Measurements from ENCODE around the gene RNF212. TPM values are rescaled to one million over a fixed set of nuclear protein-coding genes. Genes with fewer than 3 reads are reported as not detected.

RNF212 gene
- total and polyA plus RNA-seq, 2 donors (not counting 3 experiments of a cell fraction or from before 2014, with no cell fraction given): 2.3 to 2.8 TPM

DNA sequence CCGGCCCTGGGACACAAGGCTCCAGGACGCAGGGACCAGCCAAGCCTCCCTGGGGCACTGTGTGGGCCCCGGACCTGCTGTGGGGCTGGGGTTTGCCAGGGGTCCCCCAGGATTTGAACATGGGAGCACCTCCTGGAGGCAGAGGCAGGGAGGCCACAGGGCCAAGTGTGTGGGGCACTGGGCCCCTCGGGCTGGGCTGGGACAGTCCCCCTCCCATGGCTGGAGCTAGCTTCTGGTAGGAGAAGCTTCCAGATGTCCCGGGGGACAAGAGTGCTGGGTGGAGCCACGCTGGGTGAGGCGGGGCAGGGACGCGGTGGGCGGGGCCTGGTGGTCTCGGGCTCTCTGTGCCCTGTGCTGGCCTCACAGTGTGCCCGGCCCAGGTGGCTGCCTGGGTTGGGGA lies 83.3 kb downstream of the RNF212 start:
- intact Hi-C loops (cut with micrococcal nuclease) (no loop called here), dilution Hi-C loops (cut with MboI; ENCODE audit: extremely low pct_ligation_motif_present, low sequenced_read_pairs) (no loop called here)
- TF ChIP-seq JUN (IDR thresholded peaks at IDR 0.05; ENCODE audit: borderline replicate concordance, insufficient read depth, insufficient read length, low read depth) (no peak), EZH2 (IDR thresholded peaks at IDR 0.05; ENCODE audit: borderline replicate concordance, low read depth, low read length, severe bottlenecking) (no peak), POLR2A (IDR thresholded peaks at IDR 0.05; ENCODE audit: low read depth, low read length) (no peak), FOS (IDR thresholded peaks at IDR 0.05; ENCODE audit: borderline replicate concordance, insufficient read depth, low read length) (no peak), GATA2 (IDR thresholded peaks at IDR 0.05; ENCODE audit: insufficient read depth, insufficient read length, low read depth, low read length) (no peak), MYC (IDR thresholded peaks at IDR 0.05; ENCODE audit: low read depth, low read length) (no peak)
- TF ChIP-seq, protein P1, sequence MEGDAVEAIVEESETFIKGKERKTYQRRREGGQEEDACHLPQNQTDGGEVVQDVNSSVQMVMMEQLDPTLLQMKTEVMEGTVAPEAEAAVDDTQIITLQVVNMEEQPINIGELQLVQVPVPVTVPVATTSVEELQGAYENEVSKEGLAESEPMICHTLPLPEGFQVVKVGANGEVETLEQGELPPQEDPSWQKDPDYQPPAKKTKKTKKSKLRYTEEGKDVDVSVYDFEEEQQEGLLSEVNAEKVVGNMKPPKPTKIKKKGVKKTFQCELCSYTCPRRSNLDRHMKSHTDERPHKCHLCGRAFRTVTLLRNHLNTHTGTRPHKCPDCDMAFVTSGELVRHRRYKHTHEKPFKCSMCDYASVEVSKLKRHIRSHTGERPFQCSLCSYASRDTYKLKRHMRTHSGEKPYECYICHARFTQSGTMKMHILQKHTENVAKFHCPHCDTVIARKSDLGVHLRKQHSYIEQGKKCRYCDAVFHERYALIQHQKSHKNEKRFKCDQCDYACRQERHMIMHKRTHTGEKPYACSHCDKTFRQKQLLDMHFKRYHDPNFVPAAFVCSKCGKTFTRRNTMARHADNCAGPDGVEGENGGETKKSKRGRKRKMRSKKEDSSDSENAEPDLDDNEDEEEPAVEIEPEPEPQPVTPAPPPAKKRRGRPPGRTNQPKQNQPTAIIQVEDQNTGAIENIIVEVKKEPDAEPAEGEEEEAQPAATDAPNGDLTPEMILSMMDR (IDR thresholded peaks at IDR 0.05; ENCODE audit: extremely low read depth in 1 of 2, insufficient read depth in 1 of 2, low read depth in 1 of 2, low read length in 2 of 2): no peak
- TF ChIP-seq, protein P2, sequence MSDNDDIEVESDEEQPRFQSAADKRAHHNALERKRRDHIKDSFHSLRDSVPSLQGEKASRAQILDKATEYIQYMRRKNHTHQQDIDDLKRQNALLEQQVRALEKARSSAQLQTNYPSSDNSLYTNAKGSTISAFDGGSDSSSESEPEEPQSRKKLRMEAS (IDR thresholded peaks at IDR 0.05; ENCODE audit: insufficient read depth, insufficient read length): no peak
- no peaks in the 10 kb centered on the region for H3K79me2 ChIP-seq (ENCODE audit: control insufficient read depth, insufficient read depth, low read length)
- BruUV-seq (replicated peaks): no TSS peak
- H2AFZ ChIP-seq (ENCODE audit: low read depth, low read length): no peak overlapping the region
- H3K4me3 ChIP-seq (replicated peaks in 1 of 3; ENCODE audit: insufficient read depth in 1 of 3, low read depth in 1 of 3, low read length in 3 of 3): no peak overlapping the region
- H3K4me2 ChIP-seq (ENCODE audit: insufficient read depth, low read length): no peak overlapping the region
- no peak overlapping the region for H3K27ac ChIP-seq (ENCODE audit: insufficient read depth, low read depth, low read length)
- H3K9me3 ChIP-seq (replicated peaks; ENCODE audit: control insufficient read depth, insufficient read depth, low read length): no peaks in the 10 kb centered on the region
- peaks cover 0 to 11% of the 10 kb centered on the region in 2 experiments for H3K36me3 ChIP-seq (ENCODE audit: control insufficient read depth in 2 of 2, extremely low read depth in 1 of 2, insufficient read depth in 2 of 2, low read length in 2 of 2)
- POLR2A ChIA-PET: no interaction called here
- H3K27me3 ChIP-seq (ENCODE audit: control insufficient read depth in 2 of 2, insufficient read depth in 2 of 2, low read length in 2 of 2): no peaks in the 10 kb centered on the region
- no peaks in the 10 kb centered on the region for H3K4me1 ChIP-seq (ENCODE audit: control insufficient read depth, extremely low read depth, insufficient read depth, low read length)
- H4K20me1 ChIP-seq (replicated peaks; ENCODE audit: control insufficient read depth, extremely low read depth, insufficient read depth, low read length): no peaks in the 10 kb centered on the region
- FAIRE-seq (no peak), DNase-seq (ENCODE audit: low read depth, low spot score) (no peak)
- CTCF ChIA-PET: no interaction called here
- no peak overlapping the region for H3K9ac ChIP-seq (replicated peaks; ENCODE audit: extremely low read depth, insufficient read depth, low read length)
- no peaks in the 10 kb centered on the region for H3K9me1 ChIP-seq (replicated peaks; ENCODE audit: control insufficient read depth, extremely low read depth, insufficient read depth, low read length)
